ENCODE results near the gene CFAP100. TPM values are rescaled to one million over a fixed set of nuclear protein-coding genes. Genes with fewer than 3 reads are reported as not detected.

Gene CFAP100
- total and polyA plus RNA-seq, 2 of the 4 experiments (the other 2 are of a cell fraction) = not detected

DNA sequence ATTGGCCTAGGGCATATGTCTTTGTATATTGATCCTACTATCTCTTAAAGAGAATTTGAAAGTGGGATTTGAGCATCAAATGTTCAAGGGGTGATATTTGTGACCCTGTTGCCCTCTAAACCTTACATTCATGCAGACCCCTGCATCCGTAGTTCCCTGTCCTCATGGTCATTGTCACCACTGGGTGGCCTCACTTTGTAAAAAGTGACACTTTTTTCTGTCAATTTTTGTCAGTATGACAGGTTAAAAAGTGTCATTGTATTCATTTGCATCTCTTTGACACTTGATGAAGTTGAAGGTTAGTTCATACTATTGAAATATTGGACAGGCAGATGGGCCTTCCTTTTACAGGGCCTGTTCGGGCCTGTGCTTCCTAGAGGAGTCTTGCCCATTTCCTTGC is 25.2 kb upstream of the CFAP100 start:
- no peak overlapping the region for H2BK120ac ChIP-seq (ENCODE audit: low read depth, low read length)
- H3K4me3 ChIP-seq (ENCODE audit: insufficient read depth, low read depth, low read length) = no peak overlapping the region
- no peak overlapping the region for H2AFZ ChIP-seq (replicated peaks; ENCODE audit: low read length, poor library complexity)
- H3K23ac ChIP-seq (ENCODE audit: low read depth, low read length) = no peak overlapping the region
- H2AK9ac ChIP-seq (replicated peaks; ENCODE audit: low read depth, low read length, poor library complexity) = no peak overlapping the region
- ATAC-seq (ENCODE audit: low read depth) (no peak), DNase-seq (no peak)
- no peak overlapping the region for H2AK5ac ChIP-seq (ENCODE audit: low read depth, low read length)
- no TSS peak for BruUV-seq (replicated peaks)
- WGBS, 2 experiments (ENCODE audit: extremely low coverage in 2 of 2, insufficient read length in 1 of 2) = no CpG with 5 or more reads among the region's 2 CpGs
- no peak overlapping the region for H2BK5ac ChIP-seq (ENCODE audit: low read depth, low read length, poor library complexity, severe bottlenecking)
- intact Hi-C loops (cut with micrococcal nuclease) (no loop called here), dilution Hi-C loops (cut with HindIII; ENCODE audit: low sequenced_read_pairs, unreplicated experiment) (no loop called here), in situ Hi-C loops (cut with MboI; ENCODE audit: low sequenced_read_pairs) (no loop called here)
- H3K36me3 ChIP-seq (ENCODE audit: control insufficient read depth, insufficient read depth, low read length) = no peaks in the 10 kb centered on the region
- ChIA-PET CTCF (no interaction called here), POLR2A (ENCODE audit: unreplicated experiment) (no interaction called here)
- H3K9me1 ChIP-seq (ENCODE audit: insufficient read depth, low read length) = no peaks in the 10 kb centered on the region
- H3K18ac ChIP-seq (ENCODE audit: low read depth, low read length) = no peak overlapping the region
- H3K9ac ChIP-seq (ENCODE audit: low read depth, low read length) = no peak overlapping the region
- H4K20me1 ChIP-seq (ENCODE audit: insufficient read depth, low read length) = no peaks in the 10 kb centered on the region; the same call in 1 of the 2 replicates
- TF ChIP-seq MAZ (IDR thresholded peaks at IDR 0.05; ENCODE audit: borderline replicate concordance, low read depth, low read length) (no peak), RCOR1 (IDR thresholded peaks at IDR 0.05; ENCODE audit: insufficient replicate concordance, low read length) (no peak), RFX5 (IDR thresholded peaks at IDR 0.05; ENCODE audit: low read depth, low read length) (no peak)
- TF ChIP-seq, protein P1, sequence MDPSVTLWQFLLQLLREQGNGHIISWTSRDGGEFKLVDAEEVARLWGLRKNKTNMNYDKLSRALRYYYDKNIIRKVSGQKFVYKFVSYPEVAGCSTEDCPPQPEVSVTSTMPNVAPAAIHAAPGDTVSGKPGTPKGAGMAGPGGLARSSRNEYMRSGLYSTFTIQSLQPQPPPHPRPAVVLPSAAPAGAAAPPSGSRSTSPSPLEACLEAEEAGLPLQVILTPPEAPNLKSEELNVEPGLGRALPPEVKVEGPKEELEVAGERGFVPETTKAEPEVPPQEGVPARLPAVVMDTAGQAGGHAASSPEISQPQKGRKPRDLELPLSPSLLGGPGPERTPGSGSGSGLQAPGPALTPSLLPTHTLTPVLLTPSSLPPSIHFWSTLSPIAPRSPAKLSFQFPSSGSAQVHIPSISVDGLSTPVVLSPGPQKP (IDR thresholded peaks at IDR 0.05; ENCODE audit: borderline replicate concordance, low read depth, low read length) = no peak
- H3K4me2 ChIP-seq (ENCODE audit: low read depth, low read length) = no peak overlapping the region
- peaks cover 16% of the 10 kb centered on the region for H3K27me3 ChIP-seq (ENCODE audit: control insufficient read depth, insufficient read depth, low read length)
- no peaks in the 10 kb centered on the region for H3K79me1 ChIP-seq (ENCODE audit: low read depth in 1 of 2, low read length in 2 of 2)
- no peak overlapping the region for H4K5ac ChIP-seq (ENCODE audit: low read depth, low read length)
- no peak overlapping the region for H3K14ac ChIP-seq (replicated peaks; ENCODE audit: low read depth, low read length)
- no peak overlapping the region for H2BK15ac ChIP-seq (ENCODE audit: low read depth, low read length)
- H3K9me3 ChIP-seq (ENCODE audit: control insufficient read depth, insufficient read depth, low read length) = no peaks in the 10 kb centered on the region
- no peak overlapping the region for H3K4ac ChIP-seq (ENCODE audit: low read depth, low read length)
- H3K56ac ChIP-seq (ENCODE audit: extremely low read depth, insufficient read depth, low read length) = no peak overlapping the region
- no peaks in the 10 kb centered on the region for H3K4me1 ChIP-seq (ENCODE audit: control insufficient read depth, insufficient read depth, low read length)
- H3K27ac ChIP-seq (ENCODE audit: insufficient read depth, low read length) = no peak overlapping the region
- H2BK20ac ChIP-seq (ENCODE audit: low read depth, low read length) = no peak overlapping the region
- no peak overlapping the region for H4K91ac ChIP-seq (ENCODE audit: insufficient read depth, low read depth, low read length)
- H4K8ac ChIP-seq (ENCODE audit: low read depth in 2 of 2, low read length in 2 of 2) = no peak overlapping the region
